Colonic mucosa (tissue), 4 donors: ENCODE data around the gene STXBP6. TPM values are rescaled to one million over a fixed set of nuclear protein-coding genes. Genes with fewer than 3 reads are reported as not detected.
"Not testable (repeated sequence)": the region's sequence is repeated elsewhere in the genome, so short reads cannot be mapped to it uniquely, and the experiment has no call there.

Source experiments
- DNase-seq: peaks from one replicate; pipeline ENCODE4 v3.0.0-alpha.2; 2020
- H3K27ac ChIP-seq: fragments of 200-600 bp; one replicate; pipeline ENCODE4 v1.8.0; 2021
- H3K27me3 ChIP-seq: fragments of 200-600 bp; one replicate; pipeline ENCODE4 v1.8.0; 2021
- H3K36me3 ChIP-seq: fragments of 200-600 bp; one replicate; pipeline ENCODE4 v1.8.0; 2021
- H3K4me1 ChIP-seq: fragments of 200-600 bp; one replicate; pipeline ENCODE4 v1.8.0; 2021; ENCODE audit warnings: mild to moderate bottlenecking
- H3K4me3 ChIP-seq: fragments of 200-600 bp; one replicate; pipeline ENCODE4 v1.8.0; 2021
- H3K9ac ChIP-seq, 2 donors: one replicate each; pipeline ENCODE4 v1.7.0; 2013; ENCODE audit warnings: control low read depth in 2 of 2, low read depth in 2 of 2, low read length in 2 of 2
- H3K9me3 ChIP-seq: fragments of 200-600 bp; one replicate; pipeline ENCODE4 v1.8.0; 2021
- intact Hi-C: fragments of 100-400 bp; cut with DNase I; formaldehyde crosslinking; loops from one replicate; pipeline ENCODE4 v1.14.1; 2022
- total RNA-seq, 2 donors: library from RNA; stranded (reverse); fragmentation: NEBNext Ultra II Directional in 1 of 2; extraction: Animal tissue kit (Norgen Biotek cat#: 25700) in 1 of 2; gene quantifications; one replicate each; pipeline ENCODE4 v1.2.1, GENCODE V29; 2021
- TF ChIP-seq, protein P1 (sequence below): fragments of 200-600 bp; IDR thresholded peaks from one replicate; pipeline ENCODE4 v1.8.0; 2022; ENCODE audit warnings: antibody characterized with exemption, mild to moderate bottlenecking
- donor health status: healthy.
- donor health status: DM: no; HTN: no; CAD: no.
- donor health status: DM: no; HTN: no; CAD: no.

Gene STXBP6
- total RNA-seq, 2 donors from 2014 or later: 23.7 to 26.1 TPM

DNA sequence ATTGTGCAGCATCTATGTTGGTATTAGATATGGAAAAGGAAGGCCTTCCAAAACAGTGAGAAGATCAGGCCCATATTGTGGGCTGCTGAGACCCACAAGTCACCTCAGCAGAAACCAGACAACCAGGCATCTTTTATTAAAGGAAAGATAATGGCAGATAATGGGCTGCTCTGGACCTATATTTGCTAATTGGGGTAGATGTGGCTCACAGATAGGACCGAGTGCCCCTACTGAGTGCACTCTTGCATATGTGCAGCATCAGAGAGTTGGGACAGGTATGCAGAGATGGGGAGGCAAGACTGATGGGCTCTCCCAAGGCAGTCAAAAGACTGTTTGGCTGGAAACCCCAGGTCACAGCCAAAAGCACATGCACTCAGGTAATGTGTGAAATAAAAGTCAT is 266.2 kb downstream of the STXBP6 start:
- TF ChIP-seq, protein P1, sequence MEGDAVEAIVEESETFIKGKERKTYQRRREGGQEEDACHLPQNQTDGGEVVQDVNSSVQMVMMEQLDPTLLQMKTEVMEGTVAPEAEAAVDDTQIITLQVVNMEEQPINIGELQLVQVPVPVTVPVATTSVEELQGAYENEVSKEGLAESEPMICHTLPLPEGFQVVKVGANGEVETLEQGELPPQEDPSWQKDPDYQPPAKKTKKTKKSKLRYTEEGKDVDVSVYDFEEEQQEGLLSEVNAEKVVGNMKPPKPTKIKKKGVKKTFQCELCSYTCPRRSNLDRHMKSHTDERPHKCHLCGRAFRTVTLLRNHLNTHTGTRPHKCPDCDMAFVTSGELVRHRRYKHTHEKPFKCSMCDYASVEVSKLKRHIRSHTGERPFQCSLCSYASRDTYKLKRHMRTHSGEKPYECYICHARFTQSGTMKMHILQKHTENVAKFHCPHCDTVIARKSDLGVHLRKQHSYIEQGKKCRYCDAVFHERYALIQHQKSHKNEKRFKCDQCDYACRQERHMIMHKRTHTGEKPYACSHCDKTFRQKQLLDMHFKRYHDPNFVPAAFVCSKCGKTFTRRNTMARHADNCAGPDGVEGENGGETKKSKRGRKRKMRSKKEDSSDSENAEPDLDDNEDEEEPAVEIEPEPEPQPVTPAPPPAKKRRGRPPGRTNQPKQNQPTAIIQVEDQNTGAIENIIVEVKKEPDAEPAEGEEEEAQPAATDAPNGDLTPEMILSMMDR: no peak
- Histone ChIP-seq H3K9ac (no peak overlapping the region), H3K9me3 (no peaks in the 10 kb centered on the region), H3K4me3 (no peak overlapping the region), H3K27ac (no peak overlapping the region), H3K27me3 (no peaks in the 10 kb centered on the region), H3K4me1 (no peaks in the 10 kb centered on the region), H3K36me3 (no peaks in the 10 kb centered on the region)
- intact Hi-C loops: no loop called here
- DNase-seq: no peak

DNA sequence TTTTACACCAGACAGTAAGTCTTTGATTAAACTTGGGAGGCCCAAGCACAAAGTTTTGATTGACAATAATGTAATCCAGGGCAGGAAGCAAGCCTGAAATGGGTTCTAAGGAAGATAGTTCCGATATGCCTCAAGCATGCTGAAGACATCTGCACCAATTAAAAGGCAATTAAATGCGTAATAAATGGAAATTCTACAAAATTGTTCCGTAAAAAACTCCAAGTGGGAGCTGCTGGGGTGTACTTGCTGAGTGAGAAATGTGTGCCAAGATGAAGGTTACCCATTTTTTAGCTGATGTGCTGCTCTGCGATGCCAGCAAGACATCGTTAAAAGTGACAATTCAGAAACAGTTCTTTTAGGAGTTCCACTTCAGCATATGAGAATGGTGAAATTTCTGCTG is 269.7 kb downstream of the STXBP6 start:
- no peak for DNase-seq
- no peak overlapping the region for H3K27ac ChIP-seq
- no peaks in the 10 kb centered on the region for H3K4me1 ChIP-seq
- H3K9me3 ChIP-seq: no peaks in the 10 kb centered on the region
- H3K27me3 ChIP-seq: no peaks in the 10 kb centered on the region
- no peak overlapping the region for H3K4me3 ChIP-seq
- no peak overlapping the region for H3K9ac ChIP-seq
- intact Hi-C loops: no loop called here
- H3K36me3 ChIP-seq: no peaks in the 10 kb centered on the region
- TF ChIP-seq, protein P1: no peak

DNA sequence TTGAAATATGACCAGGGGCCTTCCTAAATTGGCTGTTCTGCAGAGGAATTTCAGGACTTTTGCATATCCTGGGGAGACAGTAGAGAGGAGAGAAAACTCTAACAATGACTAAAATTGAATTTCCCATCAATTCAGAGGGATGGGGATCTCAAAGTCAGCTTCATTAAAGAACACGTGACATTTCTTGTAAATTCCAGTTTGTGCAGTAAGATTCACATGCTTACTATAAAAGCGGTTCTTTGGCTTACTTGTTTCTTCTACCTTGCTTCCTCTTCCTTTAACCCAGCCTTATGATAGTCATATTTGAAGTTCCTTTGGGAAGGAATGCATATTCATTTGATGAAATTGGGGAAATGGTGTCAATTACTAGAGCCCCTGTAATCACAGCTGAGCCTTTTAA is 272.3 kb downstream of the STXBP6 start:
- Histone ChIP-seq H3K27ac (no peak overlapping the region), H3K27me3 (no peaks in the 10 kb centered on the region), H3K4me3 (no peak overlapping the region), H3K9ac (no peak overlapping the region), H3K36me3 (no peaks in the 10 kb centered on the region), H3K9me3 (no peaks in the 10 kb centered on the region), H3K4me1 (no peaks in the 10 kb centered on the region)
- intact Hi-C loops: no loop called here
- TF ChIP-seq, protein P1: no peak
- no peak for DNase-seq

DNA sequence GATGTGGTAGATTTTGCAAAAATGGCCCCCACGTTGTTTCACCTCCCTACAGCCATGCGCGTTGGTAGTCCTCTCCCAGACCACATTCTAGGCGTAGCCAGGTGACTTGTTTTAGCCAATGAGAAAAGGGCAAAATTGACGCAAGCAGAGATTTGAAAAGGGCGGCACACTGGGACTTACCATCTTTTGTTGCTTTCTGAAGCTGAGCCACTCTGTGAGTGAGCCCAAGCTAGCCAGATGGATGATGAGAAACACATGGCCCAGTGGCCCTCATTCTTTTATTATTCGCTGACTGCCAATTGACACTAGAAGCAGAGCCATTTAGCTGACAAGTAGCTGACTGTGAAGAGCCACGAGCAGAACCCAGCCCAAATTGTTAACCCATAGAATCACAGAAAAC is 274.0 kb downstream of the STXBP6 start:
- Histone ChIP-seq H3K27ac (no peak overlapping the region), H3K4me1 (no peaks in the 10 kb centered on the region), H3K9ac (no peak overlapping the region), H3K27me3 (no peaks in the 10 kb centered on the region), H3K9me3 (no peaks in the 10 kb centered on the region), H3K4me3 (no peak overlapping the region), H3K36me3 (no peaks in the 10 kb centered on the region)
- DNase-seq: no peak
- TF ChIP-seq, protein P1: no peak
- intact Hi-C loops: no loop called here

DNA sequence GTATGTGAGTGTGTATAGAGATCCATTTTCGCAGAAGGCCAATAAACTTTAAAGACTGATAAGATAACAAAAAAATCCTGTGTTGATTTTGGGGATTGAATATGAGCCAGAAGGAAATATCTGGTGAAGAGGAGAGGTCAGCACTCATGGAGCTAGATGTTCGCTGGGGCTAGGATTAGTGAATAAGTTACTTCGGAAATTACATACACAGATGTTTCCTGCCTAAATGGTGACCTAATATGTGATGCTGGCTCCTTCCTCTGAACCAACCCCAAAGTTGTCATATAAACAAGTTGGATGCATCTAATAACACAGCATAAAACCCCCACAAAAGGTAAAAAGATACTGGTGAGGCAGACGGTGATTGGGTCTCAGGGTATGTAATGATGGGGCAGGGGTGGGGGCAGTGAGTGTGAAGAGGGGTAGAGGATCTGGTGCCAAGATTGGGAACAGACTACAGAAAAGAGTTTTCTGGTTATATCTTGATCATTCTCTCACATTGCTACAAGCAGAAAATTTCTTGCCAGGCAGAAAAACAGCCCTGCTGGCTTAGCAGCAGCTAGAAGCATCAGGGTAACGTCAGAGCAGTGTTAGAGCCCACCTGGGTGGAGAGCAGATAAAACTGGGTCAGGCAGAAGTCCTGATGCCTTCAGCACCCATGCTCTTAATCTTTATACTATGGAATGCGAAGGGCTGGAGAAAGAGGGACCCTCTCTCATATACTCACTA is 275.6 kb downstream of the STXBP6 start:
- Histone ChIP-seq H3K4me3 (no peak overlapping the region), H3K27ac (no peak overlapping the region), H3K9me3 (no peaks in the 10 kb centered on the region), H3K36me3 (no peaks in the 10 kb centered on the region), H3K9ac (no peak overlapping the region), H3K4me1 (no peaks in the 10 kb centered on the region), H3K27me3 (no peaks in the 10 kb centered on the region)
- TF ChIP-seq, protein P1: no peak
- no peak for DNase-seq
- intact Hi-C loops: no loop called here

DNA sequence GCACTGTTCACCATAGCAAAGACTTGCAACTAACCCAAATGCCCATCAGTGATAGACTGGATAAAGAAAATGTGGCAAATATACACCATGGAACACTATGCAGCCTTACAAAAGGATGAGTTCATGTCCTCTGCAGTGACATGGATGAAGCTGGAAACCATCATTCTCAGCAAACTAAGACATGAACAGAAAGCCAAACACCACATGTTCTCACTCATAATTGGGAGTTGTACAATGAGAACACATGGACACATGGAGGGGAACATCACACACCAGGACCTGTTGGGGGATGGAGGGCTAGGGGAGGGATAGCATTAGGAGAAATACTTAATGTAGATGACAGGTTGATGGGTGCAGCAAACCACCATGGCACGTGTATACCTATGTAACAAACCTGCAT is 276.4 kb downstream of the STXBP6 start:
- H3K4me3 ChIP-seq, H3K9ac ChIP-seq, DNase-seq, H3K4me1 ChIP-seq, H3K36me3 ChIP-seq, H3K9me3 ChIP-seq, H3K27me3 ChIP-seq, H3K27ac ChIP-seq, intact Hi-C loops: not testable (repeated sequence)
